Measurements from ENCODE around the gene TMEM236.

DNA sequence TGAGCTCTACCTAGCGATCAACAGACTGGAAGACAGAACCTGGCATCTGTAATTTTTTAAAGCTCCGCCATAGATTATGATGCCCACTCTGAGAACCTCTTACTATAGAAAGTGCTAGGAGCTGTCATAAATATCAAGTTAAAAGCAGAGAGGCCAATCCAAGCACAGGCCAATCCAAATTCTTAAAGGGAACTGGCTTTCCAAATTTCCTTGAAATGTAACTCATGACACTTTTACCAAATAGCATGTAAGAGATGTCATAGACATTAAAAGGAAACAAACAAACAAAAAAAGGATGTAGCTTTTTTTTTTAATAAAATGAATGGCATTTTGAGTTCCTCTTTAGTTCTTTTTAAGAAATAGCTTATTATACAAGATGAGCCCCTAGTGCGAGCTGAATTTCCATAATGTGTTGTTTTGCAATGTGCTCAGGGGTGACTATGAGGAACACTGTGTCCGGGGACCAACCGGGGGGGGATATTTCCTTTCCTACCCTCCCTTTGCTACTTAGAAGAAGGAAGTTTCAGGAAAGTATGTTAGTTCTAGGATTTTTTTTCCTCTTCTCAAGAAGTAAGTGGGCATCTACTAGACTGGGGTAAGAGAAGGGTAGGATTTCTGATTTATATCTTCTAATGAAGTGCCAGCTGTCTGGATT lies 33.4 kb downstream of the TMEM236 start:
- no peak for TF ChIP-seq POLR2A (IDR thresholded peaks at IDR 0.05; ENCODE audit: low read depth)
- TF ChIP-seq, protein P1, sequence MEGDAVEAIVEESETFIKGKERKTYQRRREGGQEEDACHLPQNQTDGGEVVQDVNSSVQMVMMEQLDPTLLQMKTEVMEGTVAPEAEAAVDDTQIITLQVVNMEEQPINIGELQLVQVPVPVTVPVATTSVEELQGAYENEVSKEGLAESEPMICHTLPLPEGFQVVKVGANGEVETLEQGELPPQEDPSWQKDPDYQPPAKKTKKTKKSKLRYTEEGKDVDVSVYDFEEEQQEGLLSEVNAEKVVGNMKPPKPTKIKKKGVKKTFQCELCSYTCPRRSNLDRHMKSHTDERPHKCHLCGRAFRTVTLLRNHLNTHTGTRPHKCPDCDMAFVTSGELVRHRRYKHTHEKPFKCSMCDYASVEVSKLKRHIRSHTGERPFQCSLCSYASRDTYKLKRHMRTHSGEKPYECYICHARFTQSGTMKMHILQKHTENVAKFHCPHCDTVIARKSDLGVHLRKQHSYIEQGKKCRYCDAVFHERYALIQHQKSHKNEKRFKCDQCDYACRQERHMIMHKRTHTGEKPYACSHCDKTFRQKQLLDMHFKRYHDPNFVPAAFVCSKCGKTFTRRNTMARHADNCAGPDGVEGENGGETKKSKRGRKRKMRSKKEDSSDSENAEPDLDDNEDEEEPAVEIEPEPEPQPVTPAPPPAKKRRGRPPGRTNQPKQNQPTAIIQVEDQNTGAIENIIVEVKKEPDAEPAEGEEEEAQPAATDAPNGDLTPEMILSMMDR (IDR thresholded peaks at IDR 0.05), result no peak
- TF ChIP-seq EP300 (IDR thresholded peaks at IDR 0.05), result no peak
